Mesodermal cell (in vitro differentiated cells): Measurements from ENCODE around the gene TBCA.
"Not testable (repeated sequence)": the region's sequence is repeated elsewhere in the genome, so short reads cannot be mapped to it uniquely, and the experiment has no call there.

Experiments
- H3K27ac ChIP-seq: 2 replicates; pipeline ENCODE4 v1.7.0; 2013; ENCODE audit warnings: mild to moderate bottlenecking, low read depth, low read length, moderate library complexity; ENCODE audit not compliant: severe bottlenecking
- H3K36me3 ChIP-seq: 2 replicates; pipeline ENCODE4 v1.7.1; 2013; ENCODE audit warnings: mild to moderate bottlenecking, low read length, moderate library complexity; ENCODE audit not compliant: control insufficient read depth, insufficient read depth
- H3K4me1 ChIP-seq: one replicate; pipeline ENCODE4 v1.7.1; 2013; ENCODE audit warnings: mild to moderate bottlenecking, low read length; ENCODE audit not compliant: insufficient read depth, control insufficient read depth, poor library complexity, severe bottlenecking
- H3K4me3 ChIP-seq: 2 replicates; pipeline ENCODE4 v1.7.0; 2013; ENCODE audit warnings: low read length, control low read depth, mild to moderate bottlenecking; ENCODE audit not compliant: insufficient read depth, poor library complexity, severe bottlenecking; ENCODE audit errors: extremely low read depth
- H3K9me3 ChIP-seq: 2 replicates; pipeline ENCODE4 v1.7.1; 2013; ENCODE audit warnings: mild to moderate bottlenecking, low read length, moderate library complexity; ENCODE audit not compliant: control insufficient read depth
- WGBS, 2 experiments: methylation state at CpG; one replicate each; pipeline ENCODE4 v1.1.5; 2013; ENCODE audit warnings: missing lambda C conversion rate in 2 of 2; ENCODE audit not compliant: insufficient coverage in 2 of 2; 5-methylcytosine and 5-hydroxymethylcytosine counted together

TBCA gene

GRCh38 chr5:77773734-77774280 lies 2.3 kb downstream of the TBCA start:
- WGBS, 2 experiments, result 37% methylated on average over 2 of the region's 3 CpGs; no CpG with 5 or more reads in 1 of the 2 experiments
- Histone ChIP-seq H3K4me1 (peaks cover 12% of the 10 kb centered on the region), H3K4me3 (no peak overlapping the region), H3K27ac (no peak overlapping the region), H3K9me3 (no peaks in the 10 kb centered on the region), H3K36me3 (peaks cover 40% of the 10 kb centered on the region)

DNA sequence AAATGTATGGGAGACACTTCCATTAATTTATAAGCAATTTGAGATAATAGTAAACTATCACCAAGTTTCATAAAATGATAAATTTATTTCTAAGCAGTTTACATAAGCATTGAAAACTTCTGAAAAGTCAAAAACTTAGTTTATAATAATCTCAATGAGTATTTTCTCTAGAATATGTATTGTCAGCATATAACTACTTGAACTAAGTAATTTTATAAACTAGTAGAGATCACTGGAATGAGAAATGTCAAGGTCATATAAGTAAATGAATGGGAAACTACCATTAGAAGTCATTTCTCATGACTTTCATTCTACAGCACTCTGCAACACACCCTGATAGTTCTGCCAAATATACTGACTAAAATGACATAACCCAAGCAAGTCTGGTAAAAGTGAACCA lies 3.4 kb downstream of the TBCA start:
- H3K4me3 ChIP-seq, result no peak overlapping the region
- peaks cover 51% of the 10 kb centered on the region for H3K36me3 ChIP-seq
- H3K4me1 ChIP-seq, result peaks cover 12% of the 10 kb centered on the region
- no peak overlapping the region for H3K27ac ChIP-seq
- no peaks in the 10 kb centered on the region for H3K9me3 ChIP-seq

GRCh38 chr5:77771452-77771851 lies 4.7 kb downstream of the TBCA start:
- peaks cover 8% of the 10 kb centered on the region for H3K4me1 ChIP-seq
- no peaks in the 10 kb centered on the region for H3K9me3 ChIP-seq
- 87 to 100% methylated on average over 2 to 5 of the region's 5 CpGs for WGBS, 2 experiments
- H3K27ac ChIP-seq, result no peak overlapping the region
- H3K36me3 ChIP-seq, result peaks cover 59% of the 10 kb centered on the region
- no peak overlapping the region for H3K4me3 ChIP-seq

DNA sequence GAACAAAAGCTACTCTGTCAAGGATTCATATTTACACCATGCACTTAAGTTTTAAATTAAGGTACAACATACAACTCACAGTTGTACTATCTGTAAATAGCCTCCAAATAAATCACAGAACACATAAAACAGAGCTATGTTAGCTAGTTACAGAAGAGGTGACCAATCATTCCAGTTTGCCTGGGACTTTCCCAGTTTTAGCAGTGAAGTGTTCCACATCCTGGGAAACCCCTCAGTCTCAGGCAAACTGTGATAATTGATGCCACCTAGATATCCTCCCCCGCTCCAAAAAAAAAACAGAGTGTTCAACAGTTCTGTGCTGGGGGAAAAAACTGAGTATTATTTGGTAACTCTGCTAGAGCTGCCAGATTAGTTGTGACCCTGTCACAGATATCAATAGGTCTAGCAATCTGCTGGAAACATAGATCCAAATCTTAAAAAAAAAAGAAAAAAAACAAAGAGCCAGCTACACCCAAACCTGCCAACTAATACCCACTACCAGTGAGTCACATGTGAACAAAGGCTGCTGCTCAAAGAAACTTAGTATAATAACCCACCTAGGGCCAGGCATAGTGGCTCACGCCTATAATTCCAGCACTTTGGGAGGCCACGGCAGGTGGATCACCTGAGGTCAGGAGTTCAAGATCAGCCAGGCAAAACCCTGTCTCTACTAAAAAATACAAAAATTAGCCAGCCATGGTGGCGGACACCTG lies 5.7 kb downstream of the TBCA start:
- no peak overlapping the region for H3K27ac ChIP-seq
- H3K4me3 ChIP-seq, result no peak overlapping the region
- WGBS, 2 experiments, result 90 to 100% methylated on average over 2 to 3 of the region's 4 CpGs
- H3K4me1 ChIP-seq, result peaks cover 8% of the 10 kb centered on the region
- peaks cover 65% of the 10 kb centered on the region for H3K36me3 ChIP-seq
- no peaks in the 10 kb centered on the region for H3K9me3 ChIP-seq

GRCh38 chr5:77768978-77769377 lies 7.2 kb downstream of the TBCA start:
- Histone ChIP-seq H3K4me1 (peaks cover 4% of the 10 kb centered on the region), H3K27ac (no peak overlapping the region), H3K9me3 (no peaks in the 10 kb centered on the region), H3K4me3 (no peak overlapping the region), H3K36me3 (peaks cover 66% of the 10 kb centered on the region)

DNA sequence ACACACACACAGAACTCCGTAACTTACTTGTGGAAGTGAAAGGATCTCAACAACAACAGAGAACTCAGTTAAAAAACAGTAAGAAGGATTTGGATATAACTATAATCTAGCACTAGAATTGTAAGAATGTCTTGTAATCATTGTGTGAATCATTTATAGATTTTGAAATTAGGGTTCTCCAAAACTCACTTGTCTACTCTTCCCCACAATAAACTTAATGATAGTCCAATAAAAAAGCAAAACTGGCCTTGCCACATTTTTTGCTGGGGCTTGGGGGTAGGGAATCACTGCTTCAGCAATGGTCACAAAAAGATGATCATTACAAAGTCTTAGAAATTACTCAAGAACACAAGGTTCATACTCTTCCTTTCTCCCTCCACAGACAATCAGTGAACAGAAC lies 8.8 kb downstream of the TBCA start:
- no CpG with 5 or more reads among the region's 1 CpG for WGBS, 2 experiments
- Histone ChIP-seq H3K9me3 (peaks cover 11% of the 10 kb centered on the region), H3K4me3 (no peak overlapping the region), H3K36me3 (peaks cover 70% of the 10 kb centered on the region), H3K4me1 (no peaks in the 10 kb centered on the region), H3K27ac (no peak overlapping the region)

DNA sequence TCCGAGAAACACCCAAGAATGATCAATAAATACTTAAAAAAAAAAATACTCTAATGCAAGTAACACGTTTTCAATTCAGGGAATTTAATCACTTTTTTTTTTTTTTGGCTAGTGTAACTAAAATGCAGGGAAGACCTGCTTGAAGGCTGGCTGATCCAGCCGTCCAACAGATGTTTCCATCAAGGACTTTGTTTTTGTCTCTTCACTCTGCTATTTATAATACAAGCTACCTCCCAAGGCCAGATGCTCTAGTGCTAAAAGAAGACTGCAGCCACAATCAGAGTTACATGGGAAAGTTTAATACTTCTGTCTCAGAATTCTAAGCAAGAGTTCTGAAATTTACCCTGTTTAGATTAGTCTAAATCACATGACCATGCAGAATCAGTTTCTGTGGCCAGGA lies 14.5 kb downstream of the TBCA start:
- Histone ChIP-seq H3K9me3 (peaks cover 27% of the 10 kb centered on the region), H3K4me3 (no peak overlapping the region), H3K4me1 (no peaks in the 10 kb centered on the region), H3K36me3 (peaks cover 66% of the 10 kb centered on the region), H3K27ac (no peak overlapping the region)
- 100% methylated on average over 1 of the region's 3 CpGs; no CpG with 5 or more reads in 1 of the 2 experiments for WGBS, 2 experiments

DNA sequence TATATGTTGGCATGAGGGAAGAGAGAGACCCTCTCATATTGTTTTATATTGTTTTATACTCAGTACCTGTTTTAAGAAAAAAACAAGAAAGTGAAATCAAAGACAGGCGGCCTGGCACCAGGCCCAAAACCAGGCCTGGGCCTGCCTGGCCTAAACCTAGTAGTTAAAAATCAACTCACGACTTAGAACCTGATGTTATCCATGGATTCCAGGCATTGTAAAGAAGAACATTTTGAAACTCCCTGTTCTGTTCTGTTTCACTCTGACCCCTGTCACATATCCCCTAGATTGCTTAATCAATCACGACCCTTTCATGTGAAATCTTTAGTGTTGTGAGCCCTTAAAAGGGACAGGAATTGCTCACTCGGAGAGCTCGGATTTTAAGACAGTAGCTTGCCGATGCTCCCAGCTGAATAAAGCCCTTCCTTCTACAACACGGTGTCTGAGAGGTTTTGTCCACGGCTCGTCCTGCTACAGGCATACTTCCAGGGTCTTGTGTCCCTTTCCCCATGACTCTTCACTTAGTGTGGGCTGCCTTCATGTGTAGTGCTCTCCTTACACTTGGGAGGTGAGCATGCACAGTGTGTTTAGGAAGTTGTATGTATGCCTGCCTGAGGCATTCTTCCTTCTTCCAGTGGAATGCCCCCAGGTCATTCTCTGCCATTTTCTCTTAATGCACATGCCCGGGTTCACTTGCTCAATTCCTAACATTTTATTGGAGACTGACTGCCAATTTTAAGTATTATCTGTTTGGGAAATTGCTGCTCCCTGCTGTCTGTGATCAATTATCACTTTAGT lies 17.8 kb downstream of the TBCA start:
- Histone ChIP-seq H3K4me1 (no peaks in the 10 kb centered on the region), H3K27ac (no peak overlapping the region), H3K4me3 (no peak overlapping the region), H3K36me3 (peaks cover 64% of the 10 kb centered on the region), H3K9me3 (peaks cover 22% of the 10 kb centered on the region)
- 91 to 98% methylated on average over 6 to 7 of the region's 10 CpGs for WGBS, 2 experiments

DNA sequence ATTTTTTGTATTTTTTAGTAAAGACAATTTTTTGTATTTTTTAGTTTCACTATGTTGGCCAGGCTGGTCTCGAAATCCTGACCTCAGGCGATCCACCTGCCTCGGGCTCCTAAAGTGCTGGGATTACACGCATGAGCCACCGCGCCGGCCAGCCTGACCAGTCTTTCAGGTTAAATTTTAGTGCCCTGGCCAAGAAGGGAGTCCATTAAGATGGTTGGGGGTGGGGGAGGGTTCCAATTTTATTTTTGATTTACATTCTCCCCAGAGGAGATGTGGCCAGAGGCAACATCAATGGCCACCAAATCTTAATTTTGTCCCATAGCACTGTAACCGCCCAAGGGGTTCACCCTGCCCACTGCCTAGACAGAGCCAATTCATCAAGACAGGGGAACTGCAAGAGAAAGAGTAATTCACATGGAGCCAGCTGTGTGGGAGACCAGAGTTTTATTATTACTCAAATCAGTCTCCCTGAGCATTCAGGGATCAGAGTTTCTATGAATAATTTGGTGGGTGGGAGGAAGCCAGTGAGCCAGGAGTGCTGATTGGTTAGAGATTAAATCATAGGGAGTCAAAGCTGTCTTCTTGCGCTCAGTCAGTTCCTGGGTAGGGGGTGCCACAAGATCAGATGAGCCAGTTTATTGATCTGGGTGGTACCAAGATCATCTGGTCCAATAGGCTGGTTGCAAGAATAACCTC lies 24.7 kb downstream of the TBCA start:
- no peak overlapping the region for H3K4me3 ChIP-seq
- H3K9me3 ChIP-seq, result no peaks in the 10 kb centered on the region
- peaks cover 13% of the 10 kb centered on the region for H3K36me3 ChIP-seq
- no peak overlapping the region for H3K27ac ChIP-seq
- WGBS, 2 experiments, result 80 to 83% methylated on average over 5 to 8 of the region's 9 CpGs
- H3K4me1 ChIP-seq, result no peaks in the 10 kb centered on the region

DNA sequence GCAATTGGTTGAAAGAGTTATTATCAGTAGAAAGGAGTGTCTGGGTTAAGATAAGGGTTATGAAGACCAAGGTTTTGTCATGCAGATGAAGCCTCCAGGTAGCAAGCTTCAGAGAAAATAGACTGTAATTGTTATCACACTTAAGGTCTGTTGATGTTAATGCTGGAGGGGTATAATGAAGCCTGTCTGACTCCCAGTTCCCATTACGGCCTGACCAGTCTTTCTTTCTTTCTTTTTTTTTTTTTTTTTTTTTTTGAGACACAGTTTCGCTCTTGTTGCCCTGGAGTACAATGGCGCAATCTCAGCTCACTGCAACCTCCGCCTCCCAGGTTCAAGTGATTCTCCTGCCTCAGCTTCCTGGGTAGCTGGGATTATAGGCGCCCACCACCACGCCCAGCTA lies 25.2 kb downstream of the TBCA start:
- 94 to 100% methylated on average over 2 to 3 of the region's 6 CpGs for WGBS, 2 experiments
- H3K9me3 ChIP-seq, H3K4me3 ChIP-seq, H3K36me3 ChIP-seq, H3K4me1 ChIP-seq, H3K27ac ChIP-seq: not testable (repeated sequence)
